ENCODE data around the gene ZNF749. TPM values are rescaled to one million over a fixed set of nuclear protein-coding genes. Genes with fewer than 3 reads are reported as not detected.
A peak's percentile ranks its signal among the peaks of the same experiment; 100 is the strongest.
"Not testable (repeated sequence)": the region's sequence is repeated elsewhere in the genome, so short reads cannot be mapped to it uniquely, and the experiment has no call there.

Gene ZNF749
- total RNA-seq, 1 donor from 2014 or later = 12.6 TPM

- no peak for DNase-seq
Observed at GRCh38 chr19:57466489-57466888, 31.4 kb downstream of the ZNF749 start.

DNA sequence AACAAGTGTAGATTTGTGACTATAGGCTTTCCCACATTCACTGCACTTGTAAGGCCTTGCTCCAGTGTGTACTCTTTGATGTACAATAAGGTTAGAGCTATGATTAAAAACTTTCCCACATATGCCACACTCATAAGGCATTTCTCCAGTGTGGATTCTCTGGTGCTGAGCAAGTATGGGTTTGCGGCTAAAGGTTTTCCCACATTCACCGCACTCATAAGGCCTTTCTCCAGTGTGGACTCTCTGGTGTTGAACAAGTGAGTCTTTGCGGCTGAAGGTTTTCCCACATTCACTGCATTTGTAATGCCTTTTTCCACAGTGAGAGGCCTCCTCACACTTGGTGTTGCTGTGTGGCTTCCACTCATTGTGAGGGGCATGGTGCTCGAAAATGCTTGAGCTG, 38.5 kb downstream of the ZNF749 start:
- DNase-seq = no peak

- peak; percentile 72 for DNase-seq
Observed at GRCh38 chr19:57477191-57478008, 42.3 kb downstream of the ZNF749 start, which contains the start of gene ZNF772. Gene ZNF772, minus strand, starts transcription at chr19:57477566. Its CDS starts 257 bp downstream, at chr19:57477309.

DNA sequence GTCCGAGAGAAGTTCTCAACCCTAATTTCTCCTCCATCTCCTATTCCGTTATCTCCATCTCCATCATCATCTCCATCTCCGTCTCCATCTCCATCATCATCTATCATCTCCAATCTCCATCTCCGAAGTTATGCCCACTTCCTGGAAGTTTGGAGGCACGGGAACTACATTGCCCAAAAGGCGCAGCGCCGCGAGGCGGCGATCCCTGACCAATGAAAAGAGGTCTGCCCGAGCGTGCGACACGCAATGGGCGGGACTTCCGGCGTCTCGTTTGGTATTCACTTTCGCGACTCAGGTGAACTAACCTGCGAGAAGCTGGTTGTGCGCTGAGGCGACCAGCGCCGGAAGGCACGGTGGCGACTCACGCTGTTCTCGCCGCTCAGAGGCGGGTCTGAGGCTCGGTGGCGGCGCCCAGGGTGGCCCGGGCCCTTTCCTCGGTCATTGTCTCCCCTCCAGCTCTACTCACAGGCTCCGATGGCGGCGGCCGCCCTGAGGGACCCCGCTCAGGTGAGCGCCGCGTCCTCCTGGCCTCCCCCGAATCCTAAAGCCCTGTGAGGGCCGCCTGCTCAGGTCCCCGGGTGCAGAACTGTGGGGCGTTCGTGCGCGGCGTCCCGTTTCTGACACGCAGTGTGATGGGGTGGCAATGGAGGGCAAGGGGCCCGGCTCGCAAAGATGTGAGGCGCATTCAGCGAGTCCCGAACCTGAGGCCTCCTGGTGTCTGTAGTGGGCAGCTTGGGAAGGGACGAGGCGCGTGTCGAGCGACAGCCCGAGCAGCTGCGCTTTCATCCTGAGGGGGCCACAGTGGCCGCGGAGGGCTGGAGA, 52.6 kb downstream of the ZNF749 start, which contains the start of gene ZNF419:
Gene ZNF419, plus strand, starts transcription at position 274 of the 822 bp plus-strand sequence. Its CDS starts 201 bp downstream, at position 475.
- peak; percentile 80 for DNase-seq

- not testable (repeated sequence) for DNase-seq
Observed at GRCh38 chr19:57488299-57488644, 53.1 kb downstream of the ZNF749 start.

Small RNA genes within 50 kb of the gene (small RNA-seq; reads per million reads assigned to genes)
- gene VN1R107P (ENCODE audit: low replicate concordance) = not detected

Other genes with a start within 250 kb of the ZNF749 start
- 21.5 TPM for gene ZNF264, start 243.8 kb upstream of the ZNF749 start, total RNA-seq
- 2.3 TPM for gene AURKC, start 204.3 kb upstream of the ZNF749 start, total RNA-seq
- gene ZNF805, start 194.7 kb upstream of the ZNF749 start, total RNA-seq = 27.9 TPM
- gene ZNF460, start 154.8 kb upstream of the ZNF749 start, total RNA-seq = 95.8 TPM
- gene ZNF543, start 114.9 kb upstream of the ZNF749 start, total RNA-seq = 12.8 TPM
- gene ZNF304, start 84.1 kb upstream of the ZNF749 start, total RNA-seq = 10.2 TPM
- 13.3 TPM for gene TRAPPC2B, start 71.8 kb upstream of the ZNF749 start, total RNA-seq
- gene ZNF547, start 71.8 kb upstream of the ZNF749 start, total RNA-seq = 3.3 TPM
- 35.6 TPM for gene ZNF548, start 45.5 kb upstream of the ZNF749 start, total RNA-seq
- gene ZNF17, start 24.2 kb upstream of the ZNF749 start, total RNA-seq = 14.7 TPM
- gene VN1R1, start 21.8 kb downstream of the ZNF749 start, total RNA-seq = 1.2 TPM
- gene ZNF772, start 42.2 kb downstream of the ZNF749 start, total RNA-seq = 13.9 TPM
- gene ZNF419, start 52.4 kb downstream of the ZNF749 start, total RNA-seq = 10.5 TPM
- 9.4 TPM for gene ZNF773, start 64.6 kb downstream of the ZNF749 start, total RNA-seq
- 9.0 TPM for gene ZNF549, start 92.0 kb downstream of the ZNF749 start, total RNA-seq
- gene ZNF550, start 124.5 kb downstream of the ZNF749 start, total RNA-seq = 14.2 TPM
- 5.1 TPM for gene ZNF416, start 143.6 kb downstream of the ZNF749 start, total RNA-seq
- gene ZIK1, start 148.8 kb downstream of the ZNF749 start, total RNA-seq = 6.7 TPM
- gene ZNF530, start 164.6 kb downstream of the ZNF749 start, total RNA-seq = 3.4 TPM
- gene ZNF134, start 178.9 kb downstream of the ZNF749 start, total RNA-seq = 21.2 TPM
- gene ZNF211, start 197.8 kb downstream of the ZNF749 start, total RNA-seq = 17.7 TPM
- not detected for gene ZSCAN4, start 233.6 kb downstream of the ZNF749 start, total RNA-seq
- 11.7 TPM for gene ZNF551, start 246.7 kb downstream of the ZNF749 start, total RNA-seq